H9 (cell line): ENCODE measurements around the gene TRIM69. TPM values are rescaled to one million over a fixed set of nuclear protein-coding genes. Genes with fewer than 3 reads are reported as not detected.
A peak's percentile ranks its signal among the peaks of the same experiment; 100 is the strongest.
"Not testable (repeated sequence)": the region's sequence is repeated elsewhere in the genome, so short reads cannot be mapped to it uniquely, and the experiment has no call there.

Source experiments
- DNase-seq: peaks from one replicate; pipeline ENCODE4 v3.0.0-alpha.2; 2017
- H2AFZ ChIP-seq: one replicate; pipeline ENCODE4 v1.6.1; 2013; ENCODE audit warnings: mild to moderate bottlenecking, low read length, control low read depth, moderate library complexity
- H2AK5ac ChIP-seq: 2 replicates; pipeline ENCODE4 v1.6.1; 2013; ENCODE audit warnings: low read length, control low read depth, mixed read lengths; ENCODE audit not compliant: insufficient read length
- H2BK120ac ChIP-seq: one replicate; pipeline ENCODE4 v1.6.1; 2013; ENCODE audit warnings: low read depth, mild to moderate bottlenecking, low read length, control low read depth, inconsistent platforms; ENCODE audit not compliant: poor library complexity, severe bottlenecking
- H2BK12ac ChIP-seq: 2 replicates; pipeline ENCODE4 v1.6.1; 2013; ENCODE audit warnings: low read length, control low read depth, mixed read lengths, low read depth; ENCODE audit not compliant: insufficient read length
- H2BK15ac ChIP-seq: 2 replicates; pipeline ENCODE4 v1.6.1; 2013; ENCODE audit warnings: low read depth, low read length, control low read depth
- H2BK20ac ChIP-seq: one replicate; pipeline ENCODE4 v1.6.1; 2013; ENCODE audit warnings: low read depth, mild to moderate bottlenecking, low read length, control low read depth, inconsistent platforms; ENCODE audit not compliant: poor library complexity, severe bottlenecking
- H2BK5ac ChIP-seq: 2 replicates; pipeline ENCODE4 v1.6.1; 2013; ENCODE audit warnings: low read length, control low read depth, mixed read lengths; ENCODE audit not compliant: insufficient read length
- H3K14ac ChIP-seq: 2 replicates; pipeline ENCODE4 v1.6.1; 2013; ENCODE audit warnings: low read length, control low read depth; ENCODE audit not compliant: insufficient read depth
- H3K18ac ChIP-seq: 2 replicates; pipeline ENCODE4 v1.6.1; 2013; ENCODE audit warnings: low read depth, mild to moderate bottlenecking, mixed read lengths, low read length, control low read depth; ENCODE audit not compliant: insufficient read length
- H3K23ac ChIP-seq: 2 replicates; pipeline ENCODE4 v1.6.1; 2013; ENCODE audit warnings: low read length, control low read depth, mixed read lengths, low read depth; ENCODE audit not compliant: insufficient read length
- H3K23me2 ChIP-seq: 2 replicates; pipeline ENCODE4 v1.6.1; 2013; ENCODE audit warnings: low read depth, mild to moderate bottlenecking, mixed read lengths, low read length, control low read depth; ENCODE audit not compliant: insufficient read length, poor library complexity, severe bottlenecking
- H3K27ac ChIP-seq: 2 replicates; pipeline ENCODE4 v1.5.1; 2013; ENCODE audit warnings: low read length, control low read depth, mixed read lengths, low read depth; ENCODE audit not compliant: insufficient read length
- H3K27me3 ChIP-seq: 2 replicates; pipeline ENCODE4 v1.6.1; 2013; ENCODE audit warnings: low read length, control low read depth, inconsistent platforms; ENCODE audit not compliant: insufficient read depth
- H3K4ac ChIP-seq: 2 replicates; pipeline ENCODE4 v1.6.1; 2013; ENCODE audit warnings: low read depth, mild to moderate bottlenecking, control low read depth, inconsistent platforms, low read length, moderate library complexity
- H3K4me1 ChIP-seq: 2 replicates; pipeline ENCODE4 v1.6.1; 2013; ENCODE audit warnings: low read length, control low read depth, inconsistent platforms; ENCODE audit not compliant: insufficient read depth
- H3K4me2 ChIP-seq: 2 replicates; pipeline ENCODE4 v1.6.1; 2013; ENCODE audit warnings: low read length, control low read depth, mixed read lengths; ENCODE audit not compliant: insufficient read length, insufficient read depth
- H3K56ac ChIP-seq: 2 replicates; pipeline ENCODE4 v1.6.1; 2013; ENCODE audit warnings: low read depth, mild to moderate bottlenecking, mixed read lengths, low read length, control low read depth; ENCODE audit not compliant: insufficient read length
- H3K79me1 ChIP-seq: 2 replicates; pipeline ENCODE4 v1.6.1; 2013; ENCODE audit warnings: low read depth, mild to moderate bottlenecking, moderate library complexity, low read length, control low read depth, inconsistent platforms; ENCODE audit not compliant: insufficient read depth, poor library complexity, severe bottlenecking
- H3K79me2 ChIP-seq: 2 replicates; pipeline ENCODE4 v1.6.1; 2013; ENCODE audit warnings: low read length, control low read depth, inconsistent platforms; ENCODE audit not compliant: insufficient read depth
- H3K9ac ChIP-seq: 2 replicates; pipeline ENCODE4 v1.6.1; 2013; ENCODE audit warnings: low read length, control low read depth, mixed read lengths; ENCODE audit not compliant: insufficient read length; ENCODE audit errors: extremely low read depth
- H3K9me3 ChIP-seq: one replicate; pipeline ENCODE4 v1.6.1; 2013; ENCODE audit warnings: low read depth, low read length, inconsistent platforms; ENCODE audit not compliant: control insufficient read depth
- H3T11ph ChIP-seq: one replicate; pipeline ENCODE4 v1.6.1; 2013; ENCODE audit warnings: mild to moderate bottlenecking, low read length, control low read depth, inconsistent platforms
- H4K20me1 ChIP-seq: one replicate; pipeline ENCODE4 v1.6.1; 2013; ENCODE audit not compliant: control insufficient read depth, insufficient read length, insufficient read depth
- H4K5ac ChIP-seq: 2 replicates; pipeline ENCODE4 v1.6.1; 2013; ENCODE audit warnings: low read depth, mild to moderate bottlenecking, mixed read lengths, low read length, control low read depth; ENCODE audit not compliant: insufficient read length
- H4K8ac ChIP-seq: replicated peaks from 2 replicates; pipeline ENCODE4 v1.6.1; 2013; ENCODE audit warnings: low read length, control low read depth, mixed read lengths, low read depth; ENCODE audit not compliant: insufficient read length
- H4K91ac ChIP-seq: 2 replicates; pipeline ENCODE4 v1.6.1; 2013; ENCODE audit warnings: low read depth, mild to moderate bottlenecking, moderate library complexity, mixed read lengths, low read length, control low read depth; ENCODE audit not compliant: insufficient read length
- H3K27ac Mint-ChIP-seq, 3 experiments: 2 replicates in 2 of 3; 3 replicates in 1 of 3; pipeline ENCODE4 v1.8.0; 2020 to 2021; ENCODE audit warnings: mixed read lengths in 3 of 3, mild to moderate bottlenecking in 1 of 3, moderate library complexity in 1 of 3
- H3K27me3 Mint-ChIP-seq: 2 replicates; pipeline ENCODE4 v1.8.0; 2021; ENCODE audit warnings: low read depth, mild to moderate bottlenecking, moderate library complexity, mixed read lengths
- H3K36me3 Mint-ChIP-seq, 3 experiments: 2 replicates in 2 of 3; 3 replicates in 1 of 3; pipeline ENCODE4 v1.8.0; 2020 to 2021; ENCODE audit warnings: low read depth in 3 of 3, mixed read lengths in 3 of 3; ENCODE audit not compliant: insufficient read depth in 1 of 3
- H3K4me1 Mint-ChIP-seq, 2 experiments: 2 replicates each; pipeline ENCODE4 v1.8.0; 2020; ENCODE audit warnings: mixed read lengths in 2 of 2
- H3K4me3 Mint-ChIP-seq, 2 experiments: 2 replicates in 1 of 2; 3 replicates in 1 of 2; pipeline ENCODE4 v1.8.0; 2020 to 2021; ENCODE audit warnings: mild to moderate bottlenecking in 2 of 2, mixed read lengths in 2 of 2, moderate library complexity in 1 of 2
- H3K9me3 Mint-ChIP-seq, 2 experiments: 2 replicates in 1 of 2; 3 replicates in 1 of 2; pipeline ENCODE4 v1.8.0; 2020; ENCODE audit warnings: mild to moderate bottlenecking in 2 of 2, mixed read lengths in 2 of 2, moderate library complexity in 1 of 2
- CTCF ChIP-seq: fragments of 200-600 bp; sonication (generic); conservative IDR thresholded peaks from 3 replicates; pipeline ENCODE4 v1.8.0; 2021; ENCODE audit warnings: antibody characterized with exemption, mild to moderate bottlenecking
- WGBS: extraction: QIAGEN DNeasy Blood & Tissue Kit; methylation state at CpG from one replicate; pipeline ENCODE4 v1.1.7; 2013; ENCODE audit warnings: missing lambda C conversion rate, low lambda C conversion rate, mixed read lengths; ENCODE audit not compliant: insufficient read length; ENCODE audit errors: extremely low coverage; 5-methylcytosine and 5-hydroxymethylcytosine counted together
- long read RNA-seq: library from polyadenylated mRNA; unstranded; transcript quantifications from one replicate; pipeline ENCODE4 v2.0.0, GENCODE V29; 2020
- total RNA-seq: library from RNA; stranded (reverse); gene quantifications from 2 replicates; pipeline ENCODE4 v1.2.1, GENCODE V29; 2021

The TRIM69 gene
- 3.8 and 4.3 TPM in 2 replicates for total RNA-seq
- long read RNA-seq, transcript TRIM69-207 (2 exons, 3,190 nt), result major isoform, 38 of 42 reads
- long read RNA-seq, partial matches to known transcripts, result 0 of 42 reads
- long read RNA-seq, other reads (novel, unspliced or antisense), result 4 of 42 reads

GRCh38 chr15:44736181-44736765 is at the start of gene TRIM69:
Gene TRIM69, plus strand, starts transcription at chr15:44736528. Its CDS starts 177 bp downstream, at chr15:44736705.
- Histone ChIP-seq H3K23me2 (no peaks in the 10 kb centered on the region), H3K56ac (no peak within 1 kb of the TSS), H3K79me1 (no peaks in the 10 kb centered on the region), H2BK120ac (no peak within 1 kb of the TSS), H3K18ac (no peak within 1 kb of the TSS), H3K4me2 (no peak within 1 kb of the TSS), H3K79me2 (no peaks in the 10 kb centered on the region), H3K4me1 (no peaks in the 10 kb centered on the region), H3K14ac (no peak within 1 kb of the TSS), H4K91ac (no peak within 1 kb of the TSS), H3K4ac (no peak within 1 kb of the TSS), H4K5ac (no peak within 1 kb of the TSS), H2BK20ac (peak within 1 kb of the TSS; percentile 6), H3K9ac (no peak within 1 kb of the TSS), H3T11ph (no peak within 1 kb of the TSS), H3K27me3 (no peaks in the 10 kb centered on the region), H2AFZ (peak within 1 kb of the TSS; percentile 3), H2AK5ac (no peak within 1 kb of the TSS), H2BK15ac (no peak within 1 kb of the TSS), H4K20me1 (no peaks in the 10 kb centered on the region), H2BK5ac (no peak within 1 kb of the TSS), H3K27ac (no peak within 1 kb of the TSS), H4K8ac (no peak within 1 kb of the TSS), H3K9me3 (no peaks in the 10 kb centered on the region), H2BK12ac (no peak within 1 kb of the TSS), H3K23ac (no peak within 1 kb of the TSS)
- H3K9me3 Mint-ChIP-seq, result peaks cover 8 to 10% of the 10 kb centered on the region in 2 experiments; a peak in 4 of 5 replicates
- peaks cover 0 to 3% (median 0%) of the 10 kb centered on the region in 3 experiments; a peak in 1 of 7 replicates for H3K36me3 Mint-ChIP-seq
- no peak for DNase-seq
- H3K4me1 Mint-ChIP-seq, result peaks cover 9 to 14% of the 10 kb centered on the region in 2 experiments; a peak in 3 of 4 replicates
- no CpG with 5 or more reads among the region's 3 CpGs for WGBS
- no peak for TF ChIP-seq CTCF
- no peak within 1 kb of the TSS for H3K4me3 Mint-ChIP-seq
- H3K27me3 Mint-ChIP-seq, result 0 out of 2 replicates have a peak, but pooled peaks cover 2% of the 10 kb centered on the region
- peak within 1 kb of the TSS in 1 of 3 experiments; percentile 20; a peak in 2 of 7 replicates for H3K27ac Mint-ChIP-seq

DNA sequence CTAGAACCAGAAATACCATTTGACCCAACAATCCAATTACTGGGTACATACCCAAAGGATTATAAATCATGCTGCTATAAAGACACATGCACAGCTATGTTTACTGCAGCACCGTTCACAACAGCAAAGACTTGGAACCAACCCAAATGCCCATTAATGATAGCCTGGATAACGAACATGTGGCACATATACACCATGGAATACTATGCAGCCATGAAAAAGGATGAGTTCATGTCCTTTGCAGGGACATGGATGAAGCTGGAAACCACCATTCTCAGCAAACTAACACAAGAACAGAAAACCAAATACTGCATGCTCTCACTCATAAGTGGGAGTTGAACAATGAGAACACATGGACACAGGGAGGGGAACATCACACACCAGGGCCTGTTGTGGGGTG is 47.0 kb upstream of the TRIM69 start:
- not testable (repeated sequence) for H3K27me3 Mint-ChIP-seq

More for the DNA sequence above, 47.0 kb upstream of the TRIM69 start:
- not testable (repeated sequence) for H3K23ac ChIP-seq, H3K4me3 Mint-ChIP-seq, H3K27ac ChIP-seq, H3K4ac ChIP-seq, H3K18ac ChIP-seq, H3K56ac ChIP-seq, H3K9ac ChIP-seq, H2BK12ac ChIP-seq, H3K4me2 ChIP-seq, H4K5ac ChIP-seq, H4K20me1 ChIP-seq, H4K8ac ChIP-seq, DNase-seq, H2AK5ac ChIP-seq, H2AFZ ChIP-seq, H3K4me1 Mint-ChIP-seq, H2BK5ac ChIP-seq, H3K79me1 ChIP-seq, H3K79me2 ChIP-seq, H3K23me2 ChIP-seq, H3K27me3 ChIP-seq, H3K4me1 ChIP-seq, H3K9me3 ChIP-seq, H2BK15ac ChIP-seq, H3T11ph ChIP-seq, H3K27ac Mint-ChIP-seq, H4K91ac ChIP-seq, H3K14ac ChIP-seq, H2BK20ac ChIP-seq, H2BK120ac ChIP-seq, H3K36me3 Mint-ChIP-seq
- no CpG with 5 or more reads among the region's 2 CpGs for WGBS
- peaks cover 17 to 24% of the 10 kb centered on the region in 2 experiments for H3K9me3 Mint-ChIP-seq
